ENCODE data around the gene MEOX2. TPM values are rescaled to one million over a fixed set of nuclear protein-coding genes. Genes with fewer than 3 reads are reported as not detected.

MEOX2 gene
- total RNA-seq, 1 donor from 2014 or later: 0.39 TPM

DNA sequence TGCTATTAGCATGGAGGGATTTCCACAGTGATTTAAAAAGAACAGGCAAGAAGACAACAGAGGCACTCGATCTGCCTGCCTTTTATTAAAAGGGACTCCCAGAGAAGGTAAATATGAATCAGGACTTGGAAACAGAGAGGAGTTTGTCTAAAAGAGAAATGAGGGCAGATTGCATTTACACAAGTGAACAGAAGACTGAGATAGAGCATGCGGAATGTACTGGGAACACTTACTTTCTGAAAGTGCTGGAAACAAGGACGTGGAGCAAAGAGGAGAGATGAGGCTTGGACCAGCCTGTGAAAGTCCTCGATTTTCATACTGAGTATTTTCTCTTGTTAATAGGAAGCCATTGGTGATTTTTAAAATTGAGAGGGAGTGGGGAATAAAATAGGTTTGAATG is 35.7 kb downstream of the MEOX2 start:
- TF ChIP-seq, protein P1, sequence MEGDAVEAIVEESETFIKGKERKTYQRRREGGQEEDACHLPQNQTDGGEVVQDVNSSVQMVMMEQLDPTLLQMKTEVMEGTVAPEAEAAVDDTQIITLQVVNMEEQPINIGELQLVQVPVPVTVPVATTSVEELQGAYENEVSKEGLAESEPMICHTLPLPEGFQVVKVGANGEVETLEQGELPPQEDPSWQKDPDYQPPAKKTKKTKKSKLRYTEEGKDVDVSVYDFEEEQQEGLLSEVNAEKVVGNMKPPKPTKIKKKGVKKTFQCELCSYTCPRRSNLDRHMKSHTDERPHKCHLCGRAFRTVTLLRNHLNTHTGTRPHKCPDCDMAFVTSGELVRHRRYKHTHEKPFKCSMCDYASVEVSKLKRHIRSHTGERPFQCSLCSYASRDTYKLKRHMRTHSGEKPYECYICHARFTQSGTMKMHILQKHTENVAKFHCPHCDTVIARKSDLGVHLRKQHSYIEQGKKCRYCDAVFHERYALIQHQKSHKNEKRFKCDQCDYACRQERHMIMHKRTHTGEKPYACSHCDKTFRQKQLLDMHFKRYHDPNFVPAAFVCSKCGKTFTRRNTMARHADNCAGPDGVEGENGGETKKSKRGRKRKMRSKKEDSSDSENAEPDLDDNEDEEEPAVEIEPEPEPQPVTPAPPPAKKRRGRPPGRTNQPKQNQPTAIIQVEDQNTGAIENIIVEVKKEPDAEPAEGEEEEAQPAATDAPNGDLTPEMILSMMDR (IDR thresholded peaks at IDR 0.05; ENCODE audit: partially characterized antibody, unreplicated experiment): no peak
- DNase-seq: no peak
- H3K4me3 Mint-ChIP-seq (ENCODE audit: unreplicated experiment): no peak overlapping the region

GRCh38 chr7:15648461-15648961 is 38.0 kb downstream of the MEOX2 start:
- Mint-ChIP-seq H3K36me3 (ENCODE audit: unreplicated experiment) (no peaks in the 10 kb centered on the region), H3K9me3 (ENCODE audit: unreplicated experiment) (no peaks in the 10 kb centered on the region), H3K27ac (ENCODE audit: unreplicated experiment) (no peak overlapping the region), H3K4me1 (ENCODE audit: low read depth, unreplicated experiment) (peaks cover 2% of the 10 kb centered on the region), H3K27me3 (ENCODE audit: unreplicated experiment) (no peaks in the 10 kb centered on the region), H3K4me3 (ENCODE audit: unreplicated experiment) (no peak overlapping the region)
- no peak for DNase-seq
- TF ChIP-seq, protein P1 (IDR thresholded peaks at IDR 0.05; ENCODE audit: partially characterized antibody, unreplicated experiment): no peak

More for the DNA sequence above, 35.7 kb downstream of the MEOX2 start:
- H3K9me3 Mint-ChIP-seq (ENCODE audit: unreplicated experiment): no peaks in the 10 kb centered on the region
- H3K4me1 Mint-ChIP-seq (ENCODE audit: low read depth, unreplicated experiment): no peaks in the 10 kb centered on the region
- no peaks in the 10 kb centered on the region for H3K27me3 Mint-ChIP-seq (ENCODE audit: unreplicated experiment)
- no peaks in the 10 kb centered on the region for H3K36me3 Mint-ChIP-seq (ENCODE audit: unreplicated experiment)
- no peak overlapping the region for H3K27ac Mint-ChIP-seq (ENCODE audit: unreplicated experiment)

- Mint-ChIP-seq H3K4me1 (ENCODE audit: low read depth, unreplicated experiment) (peaks cover 2% of the 10 kb centered on the region), H3K9me3 (ENCODE audit: unreplicated experiment) (no peaks in the 10 kb centered on the region), H3K27me3 (ENCODE audit: unreplicated experiment) (no peaks in the 10 kb centered on the region), H3K4me3 (ENCODE audit: unreplicated experiment) (no peak overlapping the region), H3K27ac (ENCODE audit: unreplicated experiment) (no peak overlapping the region), H3K36me3 (ENCODE audit: unreplicated experiment) (no peaks in the 10 kb centered on the region)
- TF ChIP-seq, protein P1 (IDR thresholded peaks at IDR 0.05; ENCODE audit: partially characterized antibody, unreplicated experiment): no peak
- DNase-seq: no peak
These were observed 39.2 kb downstream of the MEOX2 start for GRCh38 chr7:15647309-15647708.

- Mint-ChIP-seq H3K36me3 (ENCODE audit: unreplicated experiment) (peaks cover 4% of the 10 kb centered on the region), H3K4me1 (ENCODE audit: low read depth, unreplicated experiment) (peaks cover 2% of the 10 kb centered on the region), H3K4me3 (ENCODE audit: unreplicated experiment) (no peak overlapping the region), H3K27me3 (ENCODE audit: unreplicated experiment) (no peaks in the 10 kb centered on the region), H3K27ac (ENCODE audit: unreplicated experiment) (no peak overlapping the region), H3K9me3 (ENCODE audit: unreplicated experiment) (no peaks in the 10 kb centered on the region)
- no peak for DNase-seq
- TF ChIP-seq, protein P1 (IDR thresholded peaks at IDR 0.05; ENCODE audit: partially characterized antibody, unreplicated experiment): no peak
These were observed 43.3 kb downstream of the MEOX2 start for GRCh38 chr7:15643000-15643705.

DNA sequence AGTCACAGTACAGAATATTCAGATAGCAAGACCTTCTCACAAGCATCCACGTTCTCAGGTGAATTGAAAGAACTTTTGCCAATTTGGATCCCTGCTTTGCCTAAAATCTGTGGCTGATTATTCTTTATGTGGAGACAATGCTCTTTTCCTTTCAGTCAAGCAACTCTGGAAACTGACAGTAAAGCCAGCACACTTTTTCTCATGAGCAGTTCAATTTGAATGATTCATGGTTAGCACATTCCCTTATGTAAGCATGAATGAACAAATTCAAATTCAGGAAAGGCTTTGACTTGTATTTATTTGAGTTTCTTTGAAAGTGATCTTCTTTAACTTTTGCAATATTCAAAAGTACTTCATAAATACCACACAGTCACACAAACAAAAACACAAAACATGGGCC is 57.6 kb downstream of the MEOX2 start:
- H3K4me1 Mint-ChIP-seq (ENCODE audit: low read depth, unreplicated experiment): peaks cover 5% of the 10 kb centered on the region
- no peak for DNase-seq
- H3K36me3 Mint-ChIP-seq (ENCODE audit: unreplicated experiment): no peaks in the 10 kb centered on the region
- no peaks in the 10 kb centered on the region for H3K9me3 Mint-ChIP-seq (ENCODE audit: unreplicated experiment)
- H3K27me3 Mint-ChIP-seq (ENCODE audit: unreplicated experiment): no peaks in the 10 kb centered on the region
- H3K27ac Mint-ChIP-seq (ENCODE audit: unreplicated experiment): no peak overlapping the region
- TF ChIP-seq, protein P1 (IDR thresholded peaks at IDR 0.05; ENCODE audit: partially characterized antibody, unreplicated experiment): no peak
- no peak overlapping the region for H3K4me3 Mint-ChIP-seq (ENCODE audit: unreplicated experiment)
